Fibroblast of skin of right biceps (primary cell): Measurements from ENCODE around the gene HMGN1.

Experiments used
- DNase-seq: peaks from one replicate; pipeline ENCODE4 v3.0.0-alpha.2; 2013

HMGN1 gene

DNA sequence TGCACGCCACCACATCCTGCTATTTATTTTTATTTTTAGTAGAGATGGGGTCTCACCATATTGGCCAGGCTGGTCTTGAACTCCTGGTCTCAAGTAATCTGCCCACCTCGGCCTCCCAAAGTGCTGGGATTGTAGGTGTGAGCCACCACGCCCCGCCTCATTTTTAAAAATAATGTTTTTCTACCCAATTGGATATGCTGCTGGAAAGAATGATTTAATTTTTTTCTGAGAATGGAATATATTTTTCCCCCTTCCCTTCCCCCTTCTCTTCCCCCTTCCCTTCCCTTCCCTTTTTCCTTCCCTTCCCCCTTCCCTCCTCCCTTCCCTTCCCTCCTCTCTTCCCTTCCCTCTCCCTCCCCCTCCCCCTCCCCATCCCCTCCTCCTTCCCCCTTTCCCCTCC, 17.7 kb upstream of the HMGN1 start:
- no peak for DNase-seq

DNA sequence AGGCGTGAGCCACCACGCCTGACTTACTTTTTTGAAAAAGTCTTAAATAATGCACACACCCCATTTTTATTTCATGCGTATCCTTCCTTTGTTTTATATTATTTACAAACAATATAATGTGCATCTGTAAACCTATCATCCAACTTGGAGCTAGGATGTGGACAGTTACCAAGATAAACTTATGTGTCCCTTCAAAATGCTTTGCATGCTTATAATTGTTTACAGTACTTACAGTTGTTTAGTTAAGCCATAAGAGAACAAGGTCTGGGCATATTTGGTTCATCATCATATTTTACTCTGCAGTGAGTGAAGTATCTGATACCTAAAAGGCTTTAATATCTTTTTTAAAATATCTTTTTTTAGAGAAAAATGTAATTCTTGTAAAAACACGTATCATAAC, 16.1 kb upstream of the HMGN1 start:
- no peak for DNase-seq

DNA sequence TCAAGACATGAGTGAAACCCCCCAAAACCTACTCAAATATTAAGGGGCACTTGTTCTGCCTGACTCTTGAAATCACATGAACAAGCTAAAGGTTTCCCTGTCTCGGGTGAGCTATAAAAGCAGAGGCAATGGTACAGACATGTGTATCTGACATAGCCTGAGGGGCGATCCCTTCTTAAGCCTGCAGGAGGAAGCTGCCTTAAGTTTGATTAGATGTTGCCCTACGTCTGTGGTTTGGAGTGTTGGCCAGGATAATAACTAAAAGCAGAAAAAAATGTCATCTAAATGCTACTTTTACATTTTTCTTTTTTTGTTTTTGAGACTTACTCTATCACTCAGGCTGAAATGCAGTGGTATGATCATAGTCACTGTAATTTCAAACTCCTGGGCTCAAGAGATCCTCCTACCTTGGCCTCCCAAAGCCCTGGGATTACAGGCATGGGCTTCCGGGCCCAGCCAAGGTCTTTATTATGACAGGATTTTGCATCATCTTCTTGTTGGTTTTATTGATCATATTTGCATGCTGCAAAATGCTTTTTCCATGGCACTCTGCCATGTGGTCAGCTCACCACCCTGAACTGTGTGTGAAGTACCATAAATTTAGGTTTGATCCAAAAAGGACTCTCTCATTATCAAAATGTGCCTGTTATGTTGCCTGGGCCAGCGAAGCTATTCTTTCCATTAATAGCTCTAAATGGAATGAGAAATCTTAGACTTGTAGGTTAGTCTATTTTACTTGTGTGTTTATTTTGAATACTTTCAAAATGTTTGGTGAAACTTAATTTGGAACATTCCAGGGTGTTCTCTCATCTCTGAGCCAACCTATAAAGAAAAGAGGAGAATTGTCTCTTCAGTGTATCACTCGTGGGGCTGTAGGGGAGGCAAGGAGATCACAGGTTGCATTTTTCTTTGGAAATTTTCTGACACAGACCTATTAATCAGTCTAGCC, 15.0 kb upstream of the HMGN1 start:
- no peak for DNase-seq

DNA sequence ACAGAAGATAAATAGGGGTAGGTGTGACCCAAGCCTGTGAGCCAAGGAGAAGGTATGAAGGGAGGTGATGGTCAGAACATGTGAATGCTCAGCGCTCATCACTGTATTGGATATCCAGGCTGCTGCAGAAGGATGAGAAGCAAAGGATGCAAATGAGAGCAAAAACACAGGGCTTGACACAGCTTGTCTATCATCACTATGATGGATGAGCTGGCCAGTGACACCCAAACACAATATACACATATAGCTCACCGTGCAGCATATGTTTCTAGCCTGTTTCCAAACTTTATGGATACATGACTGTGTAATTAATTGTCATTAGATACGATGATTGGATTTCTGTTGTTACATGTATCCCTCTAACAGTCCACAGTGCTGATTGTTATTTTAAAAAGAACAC, 13.8 kb upstream of the HMGN1 start:
- DNase-seq = no peak

DNA sequence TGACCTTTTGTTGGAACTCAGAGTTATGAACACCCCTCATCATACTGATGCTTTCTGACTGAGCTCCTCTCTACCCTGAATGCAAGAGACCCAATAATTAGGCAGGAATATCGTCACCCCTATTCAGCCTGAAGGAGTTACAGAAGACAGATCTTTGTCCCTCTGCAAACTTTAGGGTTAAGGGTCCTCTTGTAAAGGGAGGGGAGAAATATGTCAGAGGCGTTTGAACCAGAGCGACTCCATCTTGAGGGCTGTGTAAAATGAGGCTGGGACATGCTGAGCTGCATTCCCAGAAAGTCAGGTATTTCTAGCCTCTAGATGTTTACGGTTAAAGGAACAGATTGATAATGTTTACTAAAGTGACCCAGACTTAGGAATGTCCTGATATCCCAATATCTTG, 10.5 kb upstream of the HMGN1 start:
- no peak for DNase-seq

DNA sequence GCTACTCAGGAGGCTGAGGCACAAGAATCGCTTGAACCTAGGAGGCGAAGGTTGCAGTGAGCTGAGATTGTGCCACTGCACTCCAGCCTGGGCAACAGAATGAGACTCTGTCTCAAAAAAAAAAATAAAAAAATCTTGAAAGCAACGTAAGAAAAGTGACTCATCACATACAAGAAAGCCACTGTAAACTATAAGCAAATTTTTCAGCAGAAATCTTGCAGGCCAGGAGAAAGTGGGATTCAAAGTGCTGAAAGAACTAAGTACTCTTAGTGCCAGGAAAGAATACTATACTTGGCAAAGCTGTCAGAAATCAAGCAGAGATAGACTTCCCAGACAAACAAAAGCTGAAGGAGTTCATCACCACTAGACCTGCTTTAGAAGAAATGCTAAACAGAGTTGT, 4.4 kb upstream of the HMGN1 start:
- DNase-seq = peak; percentile 21

DNA sequence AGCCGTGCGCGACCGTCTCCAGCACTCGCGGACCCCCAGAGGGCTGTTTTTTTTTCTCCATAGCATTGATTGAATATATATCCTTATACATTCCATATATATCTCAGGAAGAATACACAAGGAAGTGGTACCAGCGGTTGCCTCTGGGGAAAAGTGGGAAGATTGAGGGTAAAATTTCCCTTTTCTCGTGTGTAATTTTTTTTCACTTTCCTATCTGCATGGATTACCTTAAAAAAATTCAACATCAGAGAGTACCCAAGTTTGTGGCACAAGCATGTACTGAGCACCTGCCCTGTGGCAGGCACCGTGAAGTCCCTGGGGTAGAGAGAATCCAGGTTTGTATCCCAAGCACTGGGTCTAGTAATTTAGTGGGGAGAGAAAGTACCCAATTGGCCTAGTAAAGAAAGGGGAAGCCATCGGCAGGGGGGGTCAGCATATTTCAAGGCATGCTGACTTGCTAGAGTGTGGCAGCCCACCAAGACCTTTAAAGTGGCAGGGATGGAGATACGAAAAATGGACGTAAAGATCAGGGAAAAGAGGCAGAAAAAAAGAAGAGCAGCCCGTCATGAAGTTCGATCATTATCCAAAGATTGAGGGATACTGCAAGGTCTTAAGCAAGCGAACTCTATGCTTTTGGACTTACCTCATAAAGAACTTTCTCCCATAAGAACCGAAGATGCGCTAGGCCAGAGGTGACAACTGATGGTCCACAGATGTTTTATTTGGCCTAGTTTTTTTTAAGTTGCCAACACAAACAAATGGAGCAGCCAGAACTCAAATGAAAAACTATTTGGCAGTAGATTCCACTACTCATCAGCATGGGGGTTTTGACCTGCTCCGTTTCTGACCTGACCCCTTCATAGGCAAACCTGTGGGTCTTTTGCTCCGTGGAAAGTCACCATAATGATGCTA, 1.5 kb upstream of the HMGN1 start:
- DNase-seq = no peak

DNA sequence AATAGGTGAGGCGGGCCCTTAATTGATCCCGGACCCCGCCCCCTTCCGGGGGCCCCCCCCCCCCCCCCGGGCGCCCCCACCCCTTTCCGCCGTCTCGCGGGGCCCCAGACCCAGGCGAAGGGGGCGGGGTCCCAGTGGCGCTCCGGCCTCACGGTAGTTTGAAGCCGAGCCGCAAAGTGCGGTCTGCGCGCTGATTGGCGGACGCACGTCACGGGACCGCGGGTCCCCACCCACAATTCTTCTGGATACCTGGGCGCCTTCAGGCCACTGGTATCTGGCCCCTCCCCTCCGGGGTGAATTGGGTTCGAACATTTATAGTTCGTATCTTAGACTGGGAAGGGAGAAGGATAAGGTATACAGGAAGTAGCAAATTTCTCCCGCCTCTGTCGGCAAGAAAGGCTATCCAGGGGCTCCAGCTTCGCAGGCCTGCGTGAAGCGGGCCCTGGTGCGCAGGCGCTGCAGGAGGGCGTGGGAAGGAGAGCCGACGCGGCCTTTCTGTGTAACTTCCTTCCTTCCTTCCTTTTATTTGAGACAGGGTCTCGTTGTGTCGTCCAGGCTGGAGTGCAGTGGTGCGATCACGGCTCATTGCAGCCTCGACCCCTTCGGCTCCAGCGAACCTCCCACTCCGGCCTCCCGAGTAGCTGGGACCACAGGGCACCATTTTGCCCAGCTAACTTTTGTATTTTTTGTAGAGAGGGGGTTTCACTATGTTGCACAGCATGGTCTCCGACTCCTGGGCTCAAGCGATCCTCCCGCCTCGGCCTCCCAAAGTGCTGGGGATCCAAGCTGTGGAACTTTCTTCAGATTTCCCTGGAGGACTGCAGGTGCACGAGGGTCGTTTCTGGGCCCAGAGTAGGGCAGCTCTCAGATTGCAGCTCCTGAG, 564 bp upstream of the HMGN1 start:
- peak; percentile 97 for DNase-seq

DNA sequence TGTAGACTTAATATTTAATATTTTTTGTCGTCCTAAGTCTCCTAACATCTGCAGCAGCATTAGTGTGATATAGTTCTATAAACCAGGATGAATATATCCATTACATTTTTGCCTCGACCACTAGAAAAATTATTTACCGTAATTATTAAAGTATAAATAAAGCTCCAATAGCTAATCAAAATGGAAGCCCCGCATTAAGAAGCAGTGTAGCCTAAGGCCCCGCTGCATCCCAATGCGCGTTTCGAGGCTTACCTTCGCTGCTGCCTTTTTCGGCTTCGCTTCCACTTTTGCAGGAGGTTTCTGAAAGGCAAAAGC, 891 bp downstream of the HMGN1 start:
- no peak for DNase-seq

DNA sequence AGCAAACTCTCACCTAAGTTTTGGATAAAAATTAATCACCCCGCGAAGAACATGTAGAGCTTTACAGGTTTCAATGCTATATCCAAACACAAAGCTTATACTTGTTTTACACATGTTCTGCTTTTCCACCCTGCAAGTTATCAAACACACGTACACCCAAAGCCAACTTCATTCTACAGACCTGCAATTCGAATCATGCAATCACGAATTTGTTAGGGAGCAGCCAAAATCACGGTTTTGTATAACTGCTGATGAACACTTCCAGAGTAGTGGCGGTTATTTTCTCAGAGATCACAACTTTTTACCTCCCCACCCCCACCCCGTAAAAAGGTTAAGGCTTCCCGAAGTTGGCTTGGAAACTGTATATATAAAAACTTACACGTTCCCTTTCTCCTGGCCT, 1.4 kb downstream of the HMGN1 start:
- DNase-seq = no peak

DNA sequence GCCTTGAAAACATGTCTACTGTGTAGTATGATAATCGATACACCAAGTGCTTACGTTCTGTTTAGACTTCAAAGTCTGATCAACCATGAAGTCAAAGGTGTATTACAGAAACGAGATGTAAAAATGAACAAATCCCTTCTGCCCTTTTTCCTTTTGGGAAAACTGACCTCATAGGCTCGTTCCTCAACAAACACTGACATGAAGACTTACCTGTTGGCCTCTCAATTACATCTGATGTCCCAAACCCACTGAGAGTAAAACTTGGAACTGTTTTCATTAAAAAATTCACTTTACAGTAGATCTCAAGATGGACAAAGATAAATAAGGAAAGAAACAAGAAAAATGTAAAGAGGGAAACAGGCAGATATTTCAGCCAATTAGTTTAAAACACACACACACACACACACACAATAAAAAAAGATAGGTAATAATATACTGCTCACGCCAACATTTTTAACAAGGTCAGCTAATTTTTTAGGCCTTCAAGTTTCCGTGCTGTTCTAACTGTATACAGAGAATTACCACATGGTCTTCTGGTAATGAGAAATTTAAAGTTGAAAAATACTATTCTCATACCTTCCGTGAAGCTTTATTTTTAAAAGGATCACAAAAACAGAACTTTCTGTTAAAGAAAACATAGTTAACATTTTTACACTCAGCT, 2.1 kb downstream of the HMGN1 start:
- no peak for DNase-seq

DNA sequence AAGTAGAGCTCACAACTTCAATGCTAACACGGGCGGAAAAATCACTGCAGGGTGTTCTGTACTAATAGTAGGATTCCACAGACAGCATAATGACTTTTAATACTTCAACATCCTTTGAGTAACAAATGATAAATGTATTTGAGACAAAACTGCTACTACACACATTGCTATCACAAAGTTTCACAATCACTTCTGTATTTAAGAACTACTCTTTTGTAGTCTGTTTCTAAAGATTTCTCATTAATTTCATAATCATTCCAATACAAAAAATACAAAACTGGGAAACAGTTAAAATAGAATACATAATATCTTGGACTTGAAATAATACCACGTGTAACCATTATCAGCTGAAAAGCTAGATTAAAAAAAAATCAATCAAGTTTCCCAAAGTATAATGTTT, 2.7 kb downstream of the HMGN1 start:
- no peak for DNase-seq

DNA sequence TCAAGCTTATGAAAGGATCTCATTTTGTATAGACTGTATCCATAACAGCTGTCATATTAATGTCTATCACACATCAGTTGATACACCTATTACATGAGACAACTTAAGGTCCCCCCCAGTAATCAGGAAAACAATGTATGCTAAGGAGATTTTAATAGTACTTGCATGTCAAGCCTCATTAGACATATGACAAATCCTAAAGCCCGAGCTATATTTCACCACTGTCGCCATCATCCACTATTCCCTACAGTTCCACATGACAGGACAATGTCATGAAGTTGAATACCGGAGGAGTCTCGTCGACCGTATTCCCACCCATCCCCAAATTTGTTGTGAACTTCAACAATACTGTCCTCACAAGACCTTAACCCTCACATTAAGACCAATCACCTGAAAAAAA, 3.4 kb downstream of the HMGN1 start:
- DNase-seq = no peak

DNA sequence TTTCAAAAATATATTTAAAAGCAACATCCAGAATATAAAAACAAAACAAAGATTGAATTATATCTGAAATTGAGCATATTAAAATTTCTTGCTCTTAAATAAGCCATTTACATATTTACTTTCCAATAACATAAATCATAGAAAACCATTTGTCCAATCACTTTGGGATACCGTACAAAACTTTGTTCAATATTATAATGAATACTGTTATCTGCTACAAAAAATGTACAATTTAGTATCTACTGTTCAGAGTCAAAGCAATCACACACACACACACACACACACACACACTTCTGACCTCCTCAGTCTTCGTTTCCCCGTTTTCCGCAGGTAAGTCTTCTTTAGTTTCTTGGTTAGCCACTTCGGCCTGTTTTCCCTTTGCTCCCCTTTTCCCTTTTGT, 4.0 kb downstream of the HMGN1 start:
- no peak for DNase-seq

DNA sequence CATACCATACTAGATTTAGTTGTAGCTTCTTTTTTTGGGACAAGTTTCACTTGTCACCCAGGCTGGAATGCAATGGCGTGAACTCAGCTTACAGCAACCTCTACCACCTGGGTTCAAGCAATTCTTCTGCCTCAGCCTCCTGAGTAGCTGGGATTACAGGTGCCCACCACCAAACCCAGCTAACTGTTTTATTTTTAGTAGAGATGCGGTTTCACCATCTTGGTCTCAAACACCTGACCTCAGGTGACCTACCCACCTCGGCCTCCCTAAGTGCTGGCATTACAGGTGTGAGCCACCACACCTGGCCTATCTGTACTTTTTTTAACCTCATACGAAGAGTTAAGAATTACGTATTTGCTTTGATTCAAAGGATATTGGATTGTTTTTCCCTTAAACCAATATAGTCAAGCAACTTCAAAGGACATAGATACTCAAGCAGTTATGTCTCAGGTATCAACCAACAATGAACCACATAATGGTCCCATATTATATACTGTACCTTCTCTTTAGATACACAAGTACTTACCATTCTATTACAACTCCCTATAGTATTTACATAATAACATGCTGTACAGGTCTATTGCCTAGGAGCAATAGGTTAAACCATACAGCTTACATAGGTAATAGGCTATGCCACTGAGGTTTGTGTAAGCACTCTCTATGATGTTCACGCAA, 7.5 kb downstream of the HMGN1 start:
- DNase-seq = no peak

DNA sequence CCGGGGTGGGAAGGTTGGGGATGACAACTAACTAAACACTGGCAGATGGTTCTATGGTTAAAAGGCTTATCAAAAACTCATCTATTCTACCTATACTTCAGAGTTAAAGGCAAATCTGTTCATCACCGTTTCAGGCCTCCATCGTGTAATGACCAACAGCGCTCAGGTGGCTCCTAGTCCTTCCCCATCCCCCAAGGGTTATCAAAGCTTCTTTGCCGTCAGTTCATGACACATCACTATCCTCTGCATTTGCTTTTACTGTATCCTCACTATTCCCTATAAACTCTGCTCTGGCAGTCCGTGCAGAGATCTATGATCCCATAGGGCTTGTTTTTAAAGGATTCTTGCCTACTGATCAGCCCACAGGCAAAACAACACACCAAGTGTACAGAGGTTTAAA, 8.2 kb downstream of the HMGN1 start:
- no peak for DNase-seq

DNA sequence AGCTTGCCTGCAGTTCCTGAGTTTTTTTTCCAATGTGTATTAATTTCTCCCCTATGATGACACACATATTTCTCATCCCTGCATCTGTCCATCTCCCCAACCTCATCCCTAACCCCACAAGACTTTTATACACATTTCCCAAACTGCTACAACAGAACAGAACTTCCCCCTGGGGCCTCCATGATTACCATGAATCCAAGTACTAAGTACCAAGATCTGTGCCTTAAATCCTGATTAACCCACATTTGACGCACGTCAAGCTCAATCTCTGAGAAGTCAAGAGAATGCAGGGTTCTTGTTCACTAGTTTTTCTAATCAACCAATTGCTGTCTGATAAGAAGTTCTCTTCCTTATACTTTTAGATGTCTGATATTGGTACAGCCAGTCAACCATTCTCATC, 9.7 kb downstream of the HMGN1 start:
- no peak for DNase-seq

DNA sequence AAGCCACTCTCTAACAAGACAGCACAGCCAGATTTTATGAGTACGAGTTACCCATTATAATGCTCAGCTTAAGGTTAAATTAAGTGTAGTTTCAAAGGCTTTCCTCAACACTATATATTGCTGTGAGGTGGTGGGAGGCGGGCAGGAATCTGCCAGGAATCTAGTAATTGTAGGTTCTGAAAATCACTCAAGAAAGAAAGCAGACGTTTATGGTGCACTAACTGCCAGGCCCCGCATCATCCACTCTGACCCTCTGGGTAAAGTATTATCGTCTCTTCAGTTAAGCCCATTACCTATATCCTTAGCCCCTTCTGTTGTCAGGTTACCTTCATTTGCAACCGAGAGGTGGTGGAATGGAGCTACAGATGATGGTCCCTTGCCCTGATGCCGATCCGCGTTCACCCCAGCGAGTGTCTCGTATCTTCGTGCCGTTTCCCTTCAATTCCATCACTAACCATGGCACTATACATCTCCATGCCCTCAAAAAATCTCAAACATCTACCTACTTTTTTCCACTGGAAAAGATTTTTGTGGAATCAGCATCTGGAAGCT, 12.4 kb downstream of the HMGN1 start:
- DNase-seq = no peak

DNA sequence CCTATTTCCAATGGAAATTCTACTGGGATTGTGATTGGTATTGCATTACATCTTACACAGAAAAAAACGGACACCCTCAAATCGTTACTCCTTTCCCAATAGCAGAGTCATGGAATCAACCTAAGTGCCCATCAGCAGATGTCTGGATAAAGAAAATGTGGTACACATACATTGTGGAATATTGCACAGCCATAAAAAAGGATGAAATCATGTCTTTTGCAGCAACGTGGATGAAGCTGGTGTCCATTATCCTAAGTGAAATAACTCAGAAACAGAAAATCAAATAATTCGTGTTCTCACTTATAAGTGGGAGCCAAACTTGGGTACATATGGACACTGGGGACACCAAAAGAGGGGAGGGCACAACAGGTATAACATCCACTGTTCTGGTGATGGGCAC, 14.3 kb downstream of the HMGN1 start:
- no peak for DNase-seq

DNA sequence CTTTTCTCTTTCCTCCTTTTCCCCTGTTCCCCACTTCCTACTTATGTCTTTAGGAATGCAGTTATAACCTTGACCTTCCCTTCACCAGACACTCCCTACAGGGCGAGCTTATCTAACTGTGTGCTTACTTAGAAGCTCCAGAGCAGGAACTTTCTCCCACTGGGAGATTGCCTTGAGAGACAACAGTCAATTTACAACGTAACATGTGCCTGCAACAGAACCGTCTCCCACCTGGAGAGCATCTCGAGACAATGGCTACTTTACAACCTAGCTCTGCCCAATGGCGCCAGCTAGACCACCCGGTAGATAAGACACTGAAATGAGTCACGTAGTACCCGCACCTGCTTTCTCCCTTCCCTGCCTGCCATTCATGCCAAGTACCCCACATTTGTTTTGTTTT, 16.7 kb downstream of the HMGN1 start:
- no peak for DNase-seq

DNA sequence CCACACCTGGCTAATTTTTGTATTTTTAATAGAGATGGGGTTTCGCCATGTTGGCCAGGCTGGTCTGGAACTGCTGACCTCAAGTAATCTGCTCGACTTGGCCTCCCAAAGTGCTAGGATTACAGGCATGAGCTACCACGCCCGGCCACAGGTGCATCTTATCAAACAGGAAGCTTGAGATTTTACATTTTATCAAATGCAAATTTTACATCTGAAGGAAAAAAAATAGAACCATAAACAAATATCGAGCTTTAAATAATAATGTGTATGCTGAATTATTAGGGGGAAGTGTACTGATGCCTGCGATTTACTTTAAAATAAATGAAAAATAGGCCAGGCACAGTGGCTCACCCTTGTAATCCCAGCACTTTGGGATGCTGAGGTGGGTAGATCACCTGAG, 18.9 kb downstream of the HMGN1 start:
- no peak for DNase-seq

DNA sequence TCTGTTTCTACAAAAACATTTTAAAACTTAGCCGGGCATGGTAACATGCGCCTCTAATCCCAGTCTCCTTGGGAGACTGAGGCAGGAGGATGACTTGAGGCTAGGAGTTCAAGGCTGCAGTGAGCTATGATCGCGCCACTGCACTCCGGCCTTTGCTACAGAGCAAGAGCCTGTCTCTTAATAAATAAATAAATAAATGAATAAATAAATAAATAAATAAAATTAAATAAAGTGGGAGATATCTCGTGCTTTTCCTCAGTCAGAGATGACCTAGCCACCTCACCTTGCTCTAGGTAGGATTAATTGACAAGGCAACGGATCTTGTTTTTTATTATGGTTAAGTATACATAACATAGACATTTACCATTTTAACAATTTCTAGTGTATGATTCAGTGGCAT, 21.2 kb downstream of the HMGN1 start:
- no peak for DNase-seq
